ENCODE data around the gene DMWD. TPM values are rescaled to one million over a fixed set of nuclear protein-coding genes. Genes with fewer than 3 reads are reported as not detected.

The DMWD gene
- total and polyA plus RNA-seq, 2 donors (not counting 1 experiment from before 2014, with no cell fraction given): 25.1 to 86.4 TPM

DNA sequence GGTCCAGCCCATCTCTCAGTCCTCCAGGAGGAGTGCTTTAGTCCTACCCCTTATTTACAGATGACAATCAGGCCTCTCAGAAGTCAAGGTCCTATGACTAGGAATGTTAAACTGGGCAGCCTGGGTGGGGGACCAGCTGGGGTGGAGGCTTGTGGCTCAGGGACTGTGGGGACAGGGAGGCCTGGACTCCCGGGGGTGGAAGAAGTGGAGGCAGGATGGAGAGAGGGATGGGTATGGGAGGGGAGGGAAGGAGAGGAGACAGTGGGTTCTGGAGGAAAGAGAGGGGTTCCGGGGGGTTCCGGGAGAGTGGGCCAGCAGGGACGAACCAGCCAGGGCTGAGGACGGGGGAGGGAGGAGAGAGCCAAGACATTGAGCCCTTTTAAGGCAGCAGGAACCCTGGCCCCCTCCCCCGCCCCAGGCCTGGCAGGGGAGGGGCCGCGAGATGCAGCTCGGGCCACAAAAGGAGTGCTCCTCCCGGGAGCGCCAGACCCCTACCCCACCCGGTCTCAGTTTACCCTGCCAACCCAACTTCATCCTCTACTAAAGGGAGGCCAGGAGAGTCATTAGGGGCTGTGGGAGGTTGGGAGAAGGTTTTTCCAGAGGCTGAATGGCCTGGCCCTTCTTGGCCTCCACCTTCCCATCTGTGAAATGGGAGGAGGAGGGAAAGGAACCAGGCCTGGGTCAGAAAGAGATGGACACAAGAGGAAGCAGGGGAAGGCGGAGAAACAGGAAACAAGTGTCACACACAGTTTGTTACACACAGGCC, 12.0 kb downstream of the DMWD start:
- Histone ChIP-seq H4K20me1 (ENCODE audit: control insufficient read depth, insufficient read depth, low read length, poor library complexity, severe bottlenecking) (peaks cover 78% of the 10 kb centered on the region), H2AFZ (ENCODE audit: insufficient read depth, low read depth, low read length, poor library complexity, severe bottlenecking) (no peak overlapping the region), H3K4me1 (ENCODE audit: control insufficient read depth in 2 of 2, insufficient read depth in 2 of 2, low read length in 2 of 2) (peaks cover 17 to 22% of the 10 kb centered on the region in 2 donors), H3K79me2 (ENCODE audit: control insufficient read depth, insufficient read depth, low read length) (no peaks in the 10 kb centered on the region), H3K9me3 (ENCODE audit: control extremely low read depth in 1 of 3, control insufficient read depth in 2 of 3, insufficient read depth in 1 of 3, low read length in 2 of 3) (peaks cover 0 to 4% (median 0%) of the 10 kb centered on the region in 3 donors), H3K27ac (ENCODE audit: low read length in 2 of 2) (no peak overlapping the region), H3K36me3 (replicated peaks in 1 of 2; ENCODE audit: control extremely low read depth in 1 of 2, control insufficient read depth in 1 of 2, extremely low read depth in 1 of 2, insufficient read depth in 2 of 2, low read length in 1 of 2) (peaks cover 0 to 14% of the 10 kb centered on the region in 2 experiments), H3K27me3 (replicated peaks in 1 of 4; ENCODE audit: control extremely low read depth in 1 of 4, control insufficient read depth in 3 of 4, insufficient read depth in 4 of 4, low read length in 3 of 4) (peaks cover 0 to 23% (median 2%) of the 10 kb centered on the region in 4 experiments), H3K9ac (ENCODE audit: low read length) (no peak overlapping the region), H3K4me2 (replicated peaks; ENCODE audit: low read depth, low read length, poor library complexity, severe bottlenecking) (peak overlapping the region; percentile 92), H3K4me3 (ENCODE audit: control extremely low read depth in 1 of 5, extremely low read depth in 1 of 5, insufficient read depth in 1 of 5, low read depth in 2 of 5, low read length in 4 of 5) (no peak overlapping the region)
- CTCF ChIA-PET: interaction anchor here (1.8 kb wide), 1 partner anchor 36 kb away, joined by 5 read pairs; no protein-coding TSS in a partner anchor
- TF ChIP-seq EZH2 (IDR thresholded peaks at IDR 0.05; ENCODE audit: borderline replicate concordance, insufficient read depth, low read depth, low read length, poor library complexity, severe bottlenecking): no peak
- TF ChIP-seq, protein P1, sequence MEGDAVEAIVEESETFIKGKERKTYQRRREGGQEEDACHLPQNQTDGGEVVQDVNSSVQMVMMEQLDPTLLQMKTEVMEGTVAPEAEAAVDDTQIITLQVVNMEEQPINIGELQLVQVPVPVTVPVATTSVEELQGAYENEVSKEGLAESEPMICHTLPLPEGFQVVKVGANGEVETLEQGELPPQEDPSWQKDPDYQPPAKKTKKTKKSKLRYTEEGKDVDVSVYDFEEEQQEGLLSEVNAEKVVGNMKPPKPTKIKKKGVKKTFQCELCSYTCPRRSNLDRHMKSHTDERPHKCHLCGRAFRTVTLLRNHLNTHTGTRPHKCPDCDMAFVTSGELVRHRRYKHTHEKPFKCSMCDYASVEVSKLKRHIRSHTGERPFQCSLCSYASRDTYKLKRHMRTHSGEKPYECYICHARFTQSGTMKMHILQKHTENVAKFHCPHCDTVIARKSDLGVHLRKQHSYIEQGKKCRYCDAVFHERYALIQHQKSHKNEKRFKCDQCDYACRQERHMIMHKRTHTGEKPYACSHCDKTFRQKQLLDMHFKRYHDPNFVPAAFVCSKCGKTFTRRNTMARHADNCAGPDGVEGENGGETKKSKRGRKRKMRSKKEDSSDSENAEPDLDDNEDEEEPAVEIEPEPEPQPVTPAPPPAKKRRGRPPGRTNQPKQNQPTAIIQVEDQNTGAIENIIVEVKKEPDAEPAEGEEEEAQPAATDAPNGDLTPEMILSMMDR (IDR thresholded peaks at IDR 0.05): no peak
- Mint-ChIP-seq H3K4me3 (no peak overlapping the region), H3K4me1 (peaks cover 19% of the 10 kb centered on the region), H3K27me3 (peaks cover 10% of the 10 kb centered on the region), H3K27ac (no peak overlapping the region), H3K9me3 (ENCODE audit: insufficient read depth) (no peaks in the 10 kb centered on the region)
- WGBS (ENCODE audit: insufficient coverage): 58% methylated on average over 4 of the region's 13 CpGs
- DNase-seq: no peak
- POLR2A ChIA-PET: interaction anchor here (0.6 to 0.7 kb wide), 2 partner anchors 11 to 16 kb away, joined by 3 to 8 read pairs; partner anchors contain the start of gene SIX5
- intact Hi-C loops (cut with micrococcal nuclease): no loop called here
- no peak for ATAC-seq (ENCODE audit: low read depth)

DNA sequence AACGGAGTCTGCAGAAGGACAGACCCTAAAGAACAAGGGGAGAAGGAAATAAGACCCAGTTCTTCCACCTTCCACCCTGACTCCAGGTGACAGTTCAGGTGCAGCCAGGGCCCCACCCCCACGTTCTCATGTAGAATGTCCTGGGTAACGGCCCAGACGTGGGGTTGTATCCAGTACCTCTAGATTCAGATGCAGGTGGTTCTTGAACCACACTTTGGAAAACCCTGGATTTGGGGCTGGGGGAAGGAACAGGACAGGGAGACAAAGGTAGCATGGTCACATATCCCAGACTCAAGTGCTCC, 12.5 kb downstream of the DMWD start:
- no peak for TF ChIP-seq EZH2 (IDR thresholded peaks at IDR 0.05; ENCODE audit: borderline replicate concordance, insufficient read depth, low read depth, low read length, poor library complexity, severe bottlenecking)
- TF ChIP-seq, protein P1 (IDR thresholded peaks at IDR 0.05): no peak
- Histone ChIP-seq H3K9me3 (ENCODE audit: control extremely low read depth in 1 of 3, control insufficient read depth in 2 of 3, insufficient read depth in 1 of 3, low read length in 2 of 3) (peaks cover 0 to 4% (median 0%) of the 10 kb centered on the region in 3 donors), H3K4me1 (ENCODE audit: control insufficient read depth in 2 of 2, insufficient read depth in 2 of 2, low read length in 2 of 2) (peaks cover 17 to 22% of the 10 kb centered on the region in 2 donors), H3K4me2 (replicated peaks; ENCODE audit: low read depth, low read length, poor library complexity, severe bottlenecking) (peak overlapping the region; percentile 92), H3K79me2 (ENCODE audit: control insufficient read depth, insufficient read depth, low read length) (no peaks in the 10 kb centered on the region), H2AFZ (ENCODE audit: insufficient read depth, low read depth, low read length, poor library complexity, severe bottlenecking) (no peak overlapping the region), H3K36me3 (replicated peaks in 1 of 2; ENCODE audit: control extremely low read depth in 1 of 2, control insufficient read depth in 1 of 2, extremely low read depth in 1 of 2, insufficient read depth in 2 of 2, low read length in 1 of 2) (peaks cover 0 to 12% of the 10 kb centered on the region in 2 experiments), H3K27ac (ENCODE audit: low read length in 2 of 2) (no peak overlapping the region), H3K27me3 (replicated peaks in 1 of 4; ENCODE audit: control extremely low read depth in 1 of 4, control insufficient read depth in 3 of 4, insufficient read depth in 4 of 4, low read length in 3 of 4) (peaks cover 0 to 23% (median 2%) of the 10 kb centered on the region in 4 experiments), H3K9ac (ENCODE audit: low read length) (no peak overlapping the region), H4K20me1 (ENCODE audit: control insufficient read depth, insufficient read depth, low read length, poor library complexity, severe bottlenecking) (peaks cover 74% of the 10 kb centered on the region), H3K4me3 (ENCODE audit: control extremely low read depth in 1 of 5, extremely low read depth in 1 of 5, insufficient read depth in 1 of 5, low read depth in 2 of 5, low read length in 4 of 5) (no peak overlapping the region)
- Mint-ChIP-seq H3K9me3 (ENCODE audit: insufficient read depth) (no peaks in the 10 kb centered on the region), H3K27me3 (peaks cover 10% of the 10 kb centered on the region), H3K4me3 (peak overlapping the region; percentile 87), H3K27ac (no peak overlapping the region), H3K4me1 (peaks cover 19% of the 10 kb centered on the region)
- CTCF ChIA-PET: interaction anchor here (1.5 to 1.8 kb wide), 3 partner anchors 11 to 87 kb away, joined by 5 to 13 read pairs (median 6); partner anchors contain the start of genes DMWD and QPCTL
- DNase-seq (no peak), ATAC-seq (ENCODE audit: low read depth) (no peak)
- intact Hi-C loops (cut with micrococcal nuclease): no loop called here
- POLR2A ChIA-PET: no interaction called here
- WGBS (ENCODE audit: insufficient coverage): 20% methylated on average over 3 of the region's 4 CpGs
